ENCODE data around the gene WDFY2. TPM values are rescaled to one million over a fixed set of nuclear protein-coding genes. Genes with fewer than 3 reads are reported as not detected.

Gene WDFY2
- total and polyA plus RNA-seq, 2 of the 13 experiments (the other 11 are each of a cell fraction or from before 2014, with no cell fraction given), result 22.6 to 27.0 TPM

DNA sequence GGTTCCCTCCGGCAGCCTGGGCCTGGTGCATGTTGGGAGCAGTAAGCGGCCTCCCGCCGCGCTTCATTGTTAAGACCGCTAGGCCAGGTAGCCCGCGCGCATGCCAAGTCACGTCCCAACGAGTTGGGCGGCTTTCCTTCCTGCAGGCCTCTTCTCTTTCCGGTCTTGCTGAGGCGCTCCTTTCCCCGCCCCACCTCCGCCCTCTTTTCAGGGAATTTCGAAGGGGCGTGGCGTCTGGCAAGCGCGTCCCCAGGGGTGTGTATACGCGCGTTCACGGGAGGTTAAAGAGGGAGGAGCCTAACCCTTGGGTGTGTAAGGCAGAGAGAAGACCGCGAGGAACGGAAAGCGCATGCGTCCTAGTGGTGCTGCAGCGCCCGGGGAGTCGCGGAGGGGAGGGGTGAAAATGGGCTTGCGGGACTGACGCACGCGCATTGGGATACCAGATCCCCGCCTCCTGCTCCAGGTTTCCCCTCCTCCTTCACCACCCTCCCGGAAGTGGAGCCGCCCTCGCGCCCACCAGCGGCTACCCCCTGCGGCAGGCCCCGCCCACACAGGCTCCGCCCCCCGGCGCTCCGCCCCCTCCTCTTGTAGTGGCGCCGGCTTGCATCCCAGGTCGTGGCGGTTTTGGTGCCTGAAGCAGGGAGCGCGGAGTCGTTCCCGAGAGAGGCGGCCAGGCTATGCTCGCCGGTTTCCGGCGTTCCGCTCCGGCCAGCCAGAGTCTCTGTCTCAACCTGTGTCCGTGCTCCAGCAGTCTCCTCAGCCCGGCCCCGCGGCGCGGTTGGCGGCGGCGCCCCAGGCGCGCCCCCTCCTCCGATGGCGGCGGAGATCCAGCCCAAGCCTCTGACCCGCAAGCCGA, at the start of gene WDFY2 (continued):
- TF ChIP-seq NFIC (IDR thresholded peaks at IDR 0.05; ENCODE audit: low read length) (no peak), SMAD3 (CRISPR knock-in tag; IDR thresholded peaks at IDR 0.05) (no peak), SOX13 (IDR thresholded peaks at IDR 0.05) (no peak), SOX13 (CRISPR knock-in tag; conservative IDR thresholded peaks at IDR 0.05 in 1 of 2, IDR thresholded peaks at IDR 0.05 in 1 of 2) (peak in 1 of 2 experiments; percentile 73; a peak in 2 of 4 replicates), ZNF549 (CRISPR knock-in tag; IDR thresholded peaks at IDR 0.05) (no peak), PAWR (CRISPR knock-in tag; IDR thresholded peaks at IDR 0.05; ENCODE audit: borderline replicate concordance) (no peak), MLLT10 (CRISPR knock-in tag; IDR thresholded peaks at IDR 0.05) (no peak), RFXAP (CRISPR knock-in tag; IDR thresholded peaks at IDR 0.05; ENCODE audit: borderline replicate concordance) (peak; percentile 60; the same call in 1 of the 2 replicates), ETV6 (CRISPR knock-in tag; conservative IDR thresholded peaks at IDR 0.05) (no peak), ZNF615 (CRISPR knock-in tag; IDR thresholded peaks at IDR 0.05; ENCODE audit: borderline replicate concordance) (no peak), PHF20 (CRISPR knock-in tag; IDR thresholded peaks at IDR 0.05) (peak; percentile 61; the same call in 1 of the 2 replicates), ZNF547 (CRISPR knock-in tag; IDR thresholded peaks at IDR 0.05) (no peak), PCBP1 (IDR thresholded peaks at IDR 0.05; ENCODE audit: borderline replicate concordance, low read depth, low read length) (peak; percentile 42; the same call in 1 of the 2 replicates), SIN3A (IDR thresholded peaks at IDR 0.05; ENCODE audit: borderline replicate concordance, low read depth, low read length) (peak; percentile 72; the same call in 1 of the 2 replicates), ZFP36L2 (CRISPR knock-in tag; IDR thresholded peaks at IDR 0.05) (peak; percentile 88; the same call in 1 of the 2 replicates), MEF2D (CRISPR knock-in tag; IDR thresholded peaks at IDR 0.05) (peak; percentile 73; the same call in 1 of the 2 replicates), ELF3 (CRISPR knock-in tag; IDR thresholded peaks at IDR 0.05) (peak; percentile 78), ZNF530 (CRISPR knock-in tag; IDR thresholded peaks at IDR 0.05; ENCODE audit: low read depth) (0 out of 2 replicates have a peak, but pooled peaks have one; percentile 74)
- TF ChIP-seq, protein P1, sequence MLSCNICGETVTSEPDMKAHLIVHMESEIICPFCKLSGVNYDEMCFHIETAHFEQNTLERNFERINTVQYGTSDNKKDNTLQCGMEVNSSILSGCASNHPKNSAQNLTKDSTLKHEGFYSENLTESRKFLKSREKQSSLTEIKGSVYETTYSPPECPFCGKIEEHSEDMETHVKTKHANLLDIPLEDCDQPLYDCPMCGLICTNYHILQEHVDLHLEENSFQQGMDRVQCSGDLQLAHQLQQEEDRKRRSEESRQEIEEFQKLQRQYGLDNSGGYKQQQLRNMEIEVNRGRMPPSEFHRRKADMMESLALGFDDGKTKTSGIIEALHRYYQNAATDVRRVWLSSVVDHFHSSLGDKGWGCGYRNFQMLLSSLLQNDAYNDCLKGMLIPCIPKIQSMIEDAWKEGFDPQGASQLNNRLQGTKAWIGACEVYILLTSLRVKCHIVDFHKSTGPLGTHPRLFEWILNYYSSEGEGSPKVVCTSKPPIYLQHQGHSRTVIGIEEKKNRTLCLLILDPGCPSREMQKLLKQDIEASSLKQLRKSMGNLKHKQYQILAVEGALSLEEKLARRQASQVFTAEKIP (CRISPR knock-in tag; IDR thresholded peaks at IDR 0.05; ENCODE audit: borderline replicate concordance), result no peak
- TF ChIP-seq, protein P2, sequence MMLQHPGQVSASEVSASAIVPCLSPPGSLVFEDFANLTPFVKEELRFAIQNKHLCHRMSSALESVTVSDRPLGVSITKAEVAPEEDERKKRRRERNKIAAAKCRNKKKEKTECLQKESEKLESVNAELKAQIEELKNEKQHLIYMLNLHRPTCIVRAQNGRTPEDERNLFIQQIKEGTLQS (CRISPR knock-in tag; IDR thresholded peaks at IDR 0.05), result 0 out of 2 replicates have a peak, but pooled peaks have one; percentile 36
- TF ChIP-seq, protein P3, sequence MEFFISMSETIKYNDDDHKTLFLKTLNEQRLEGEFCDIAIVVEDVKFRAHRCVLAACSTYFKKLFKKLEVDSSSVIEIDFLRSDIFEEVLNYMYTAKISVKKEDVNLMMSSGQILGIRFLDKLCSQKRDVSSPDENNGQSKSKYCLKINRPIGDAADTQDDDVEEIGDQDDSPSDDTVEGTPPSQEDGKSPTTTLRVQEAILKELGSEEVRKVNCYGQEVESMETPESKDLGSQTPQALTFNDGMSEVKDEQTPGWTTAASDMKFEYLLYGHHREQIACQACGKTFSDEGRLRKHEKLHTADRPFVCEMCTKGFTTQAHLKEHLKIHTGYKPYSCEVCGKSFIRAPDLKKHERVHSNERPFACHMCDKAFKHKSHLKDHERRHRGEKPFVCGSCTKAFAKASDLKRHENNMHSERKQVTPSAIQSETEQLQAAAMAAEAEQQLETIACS (CRISPR knock-in tag; IDR thresholded peaks at IDR 0.05), result peak; percentile 95
- TF ChIP-seq, protein P4, sequence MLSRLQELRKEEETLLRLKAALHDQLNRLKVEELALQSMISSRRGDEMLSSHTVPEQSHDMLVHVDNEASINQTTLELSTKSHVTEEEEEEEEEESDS (CRISPR knock-in tag; IDR thresholded peaks at IDR 0.05; ENCODE audit: borderline replicate concordance), result no peak
- TF ChIP-seq, protein P5, sequence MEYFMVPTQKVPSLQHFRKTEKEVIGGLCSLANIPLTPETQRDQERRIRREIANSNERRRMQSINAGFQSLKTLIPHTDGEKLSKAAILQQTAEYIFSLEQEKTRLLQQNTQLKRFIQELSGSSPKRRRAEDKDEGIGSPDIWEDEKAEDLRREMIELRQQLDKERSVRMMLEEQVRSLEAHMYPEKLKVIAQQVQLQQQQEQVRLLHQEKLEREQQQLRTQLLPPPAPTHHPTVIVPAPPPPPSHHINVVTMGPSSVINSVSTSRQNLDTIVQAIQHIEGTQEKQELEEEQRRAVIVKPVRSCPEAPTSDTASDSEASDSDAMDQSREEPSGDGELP (IDR thresholded peaks at IDR 0.05; ENCODE audit: borderline replicate concordance, low read depth), result 0 out of 2 replicates have a peak, but pooled peaks have one; percentile 43
- TF ChIP-seq, protein P6, sequence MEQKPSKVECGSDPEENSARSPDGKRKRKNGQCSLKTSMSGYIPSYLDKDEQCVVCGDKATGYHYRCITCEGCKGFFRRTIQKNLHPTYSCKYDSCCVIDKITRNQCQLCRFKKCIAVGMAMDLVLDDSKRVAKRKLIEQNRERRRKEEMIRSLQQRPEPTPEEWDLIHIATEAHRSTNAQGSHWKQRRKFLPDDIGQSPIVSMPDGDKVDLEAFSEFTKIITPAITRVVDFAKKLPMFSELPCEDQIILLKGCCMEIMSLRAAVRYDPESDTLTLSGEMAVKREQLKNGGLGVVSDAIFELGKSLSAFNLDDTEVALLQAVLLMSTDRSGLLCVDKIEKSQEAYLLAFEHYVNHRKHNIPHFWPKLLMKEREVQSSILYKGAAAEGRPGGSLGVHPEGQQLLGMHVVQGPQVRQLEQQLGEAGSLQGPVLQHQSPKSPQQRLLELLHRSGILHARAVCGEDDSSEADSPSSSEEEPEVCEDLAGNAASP (CRISPR knock-in tag; IDR thresholded peaks at IDR 0.05; ENCODE audit: borderline replicate concordance), result no peak

Data from HepG2 (cell line).